Measurements from ENCODE around the gene DISP2. TPM values are rescaled to one million over a fixed set of nuclear protein-coding genes. Genes with fewer than 3 reads are reported as not detected.

DISP2 gene
- total and polyA plus RNA-seq, 2 of the 8 experiments (the other 6 are each of a cell fraction or from before 2014, with no cell fraction given) = 0.45 to 1.2 TPM

DNA sequence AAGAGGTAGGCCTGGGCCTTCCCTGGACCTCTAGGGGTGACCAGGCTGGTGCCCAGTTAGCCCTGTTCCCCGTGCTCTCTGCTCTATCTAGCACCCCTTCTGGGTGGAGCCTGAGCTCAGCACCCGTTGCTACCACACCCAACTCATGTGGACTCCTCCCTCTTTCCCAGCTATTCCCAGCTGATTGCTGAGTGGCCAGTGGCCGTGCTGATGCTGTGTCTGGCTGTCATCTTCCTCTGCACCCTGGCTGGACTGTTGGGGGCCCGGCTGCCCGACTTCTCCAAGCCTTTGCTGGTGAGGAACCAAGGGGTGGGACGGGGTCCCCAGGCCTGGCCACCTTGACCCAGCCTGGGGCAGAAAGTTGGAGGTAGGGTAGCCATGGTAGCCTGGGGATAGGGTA lies 6.2 kb downstream of the DISP2 start:
- DNase-seq (ENCODE audit: low read depth in 1 of 2, low spot score in 2 of 2) (no peak), FAIRE-seq (no peak)
- Histone ChIP-seq H3K79me2 (ENCODE audit: control insufficient read depth in 1 of 2, insufficient read depth in 2 of 2, low read length in 2 of 2) (no peaks in the 10 kb centered on the region), H3K23me2 (ENCODE audit: low read depth, low read length) (peaks cover 1% of the 10 kb centered on the region), H3K27me3 (replicated peaks in 1 of 4; ENCODE audit: control insufficient read depth in 3 of 4, extremely low read depth in 1 of 4, insufficient read depth in 3 of 4, low read length in 3 of 4) (peaks cover 5 to 29% (median 24%) of the 10 kb centered on the region in 4 experiments), H4K5ac (ENCODE audit: insufficient read length, low read depth, low read length) (no peak overlapping the region), H4K8ac (ENCODE audit: extremely low read depth, insufficient read depth, low read length) (no peak overlapping the region), H3K79me1 (ENCODE audit: low read depth, low read length) (no peaks in the 10 kb centered on the region), H3K4me1 (replicated peaks in 1 of 4; ENCODE audit: control insufficient read depth in 3 of 4, insufficient read depth in 4 of 4, low read length in 3 of 4) (peaks cover 0 to 6% (median 4%) of the 10 kb centered on the region in 4 experiments; a peak in 3 of 7 replicates), H2BK5ac (ENCODE audit: low read depth, low read length) (no peak overlapping the region), H2AFZ (ENCODE audit: low read length) (no peak overlapping the region), H3K9me3 (ENCODE audit: insufficient read depth in 2 of 2, low read depth in 1 of 2, low read length in 1 of 2) (peaks cover 0 to 8% of the 10 kb centered on the region in 2 experiments; a peak in 1 of 4 replicates), H2BK15ac (ENCODE audit: low read length) (no peak overlapping the region), H3K4me2 (ENCODE audit: insufficient read depth in 1 of 2, low read depth in 2 of 2, low read length in 2 of 2) (no peak overlapping the region), H3K14ac (ENCODE audit: insufficient read length) (no peak overlapping the region), H3K9ac (replicated peaks in 1 of 4; ENCODE audit: extremely low read depth in 1 of 4, low read depth in 3 of 4, low read length in 3 of 4) (no peak overlapping the region), H2BK12ac (ENCODE audit: low read depth, low read length) (no peak overlapping the region), H2AK5ac (ENCODE audit: low read depth, low read length) (no peak overlapping the region), H3K4me3 (ENCODE audit: extremely low read depth in 1 of 4, insufficient read depth in 2 of 4, low read depth in 3 of 4, low read length in 4 of 4) (no peak overlapping the region), H4K20me1 (replicated peaks in 1 of 2; ENCODE audit: control insufficient read depth in 1 of 2, insufficient read depth in 2 of 2, low read length in 2 of 2) (peaks cover 0 to 3% of the 10 kb centered on the region in 2 experiments), H3K4ac (replicated peaks; ENCODE audit: insufficient read length, low read depth, low read length) (no peak overlapping the region), H2BK20ac (ENCODE audit: low read length) (no peak overlapping the region; the same call in 1 of the 2 replicates), H4K91ac (replicated peaks; ENCODE audit: insufficient read length, low read length) (no peak overlapping the region), H3K18ac (ENCODE audit: extremely low read depth, low read length) (no peak overlapping the region), H3K23ac (ENCODE audit: insufficient read length) (no peak overlapping the region), H3K36me3 (ENCODE audit: control insufficient read depth in 2 of 4, insufficient read depth in 4 of 4, low read length in 3 of 4) (no peaks in the 10 kb centered on the region), H3K27ac (ENCODE audit: low read depth, low read length) (no peak overlapping the region), H2BK120ac (replicated peaks; ENCODE audit: low read depth, low read length) (no peak overlapping the region), H3K56ac (replicated peaks; ENCODE audit: insufficient read length, low read depth, low read length) (no peak overlapping the region)
- ChIA-PET POLR2A (ENCODE audit: partially characterized antibody) (interaction anchor here (1.2 to 1.3 kb wide), 2 partner anchors 10 to 18 kb away, joined by 3 read pairs; partner anchors contain the start of gene KNSTRN), CTCF (ENCODE audit: partially characterized antibody) (interaction anchor here (1.4 to 13.4 kb wide), 3 partner anchors 17 to 84 kb away, joined by 5 to 452 read pairs (median 6); partner anchors contain the start of genes CCDC9B, DISP2 and PHGR1)
- 98% methylated on average over 5 of the region's 6 CpGs; no CpG with 5 or more reads in 1 of the 2 experiments for WGBS, 2 experiments (ENCODE audit: extremely low coverage in 1 of 2, insufficient coverage in 1 of 2, insufficient read length in 1 of 2, insufficient replicate concordance in 2 of 2, low coverage in 1 of 2, low lambda C conversion rate in 2 of 2, missing lambda C conversion rate in 1 of 2)
- TF ChIP-seq HDAC2 (IDR thresholded peaks at IDR 0.05; ENCODE audit: borderline replicate concordance in 1 of 2, low read depth in 2 of 2, low read length in 2 of 2) (no peak), ASH2L (IDR thresholded peaks at IDR 0.05; ENCODE audit: low read length) (no peak), RFX5 (IDR thresholded peaks at IDR 0.05; ENCODE audit: borderline replicate concordance, low read depth, low read length) (no peak), BACH1 (IDR thresholded peaks at IDR 0.05; ENCODE audit: low read length) (no peak), HDAC6 (IDR thresholded peaks at IDR 0.05; ENCODE audit: low read depth, low read length) (no peak), POU5F1 (IDR thresholded peaks at IDR 0.05; ENCODE audit: low read depth, low read length) (no peak), PHF8 (conservative IDR thresholded peaks at IDR 0.05; ENCODE audit: low read depth, low read length) (no peak)

Measured in H1 (cell line).